SH-SY5Y (cell line): ENCODE results near the gene SORCS1.

Source experiments
- GATA2 ChIP-seq: IDR thresholded peaks from 2 replicates; pipeline ENCODE4 v1.6.1; 2011; ENCODE audit warnings: mild to moderate bottlenecking, low read depth, low read length
- GATA3 ChIP-seq: IDR thresholded peaks from 2 replicates; pipeline ENCODE4 v1.6.1; 2011; ENCODE audit warnings: low read depth, mild to moderate bottlenecking, low read length, moderate library complexity

SORCS1 gene

GRCh38 chr10:106557951-106558733 lies 606.4 kb downstream of the SORCS1 start:
- no peak for TF ChIP-seq GATA3
- no peak for TF ChIP-seq GATA2

GRCh38 chr10:106557053-106557452 lies 607.5 kb downstream of the SORCS1 start:
- TF ChIP-seq GATA3 = no peak

DNA sequence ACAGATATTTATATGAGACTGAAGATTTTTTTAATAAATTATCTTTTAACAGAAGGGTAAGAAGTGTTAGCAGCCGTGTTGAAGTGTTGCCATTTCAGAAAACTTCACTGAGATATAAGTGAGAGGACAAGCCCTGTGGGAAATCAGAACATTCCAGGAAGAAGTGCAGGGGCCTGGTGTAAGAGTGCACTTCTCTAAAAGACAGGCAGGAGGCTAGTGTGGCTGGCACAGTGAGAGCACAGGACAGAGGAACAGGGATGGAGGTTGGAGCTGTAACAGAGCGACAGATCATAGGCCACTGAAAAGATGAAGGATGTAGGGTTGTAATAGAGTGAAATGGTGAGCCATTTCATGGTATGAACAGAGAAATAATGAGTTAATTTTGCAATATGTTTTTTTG lies 608.9 kb downstream of the SORCS1 start:
- no peak for TF ChIP-seq GATA3
- no peak for TF ChIP-seq GATA2

DNA sequence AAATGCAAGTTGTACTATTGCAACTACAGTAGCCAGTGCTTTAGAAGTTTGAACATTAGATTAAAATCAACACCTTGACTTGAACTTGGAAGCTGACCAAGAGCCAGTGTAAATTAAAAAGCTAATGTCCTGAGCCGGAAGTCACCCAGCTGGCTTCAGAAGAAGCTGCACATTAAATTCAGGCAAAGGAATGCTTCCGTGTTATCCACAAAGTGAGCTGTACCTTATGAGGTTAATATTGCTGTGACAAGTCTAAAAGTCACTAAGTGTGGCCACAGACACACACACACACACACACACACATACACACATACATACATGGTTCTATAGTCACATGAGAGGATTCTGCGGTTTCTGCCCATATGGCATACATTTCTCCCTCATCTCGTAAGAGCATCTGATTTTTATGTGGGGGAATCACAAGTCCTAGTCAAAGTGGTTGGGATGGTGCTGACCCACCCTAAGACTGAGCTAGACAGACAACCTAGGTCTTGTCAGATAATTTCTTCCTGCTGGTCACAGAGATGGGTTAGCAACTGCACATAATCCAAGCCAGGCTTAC lies 612.9 kb downstream of the SORCS1 start:
- no peak for TF ChIP-seq GATA2
- TF ChIP-seq GATA3 = no peak

GRCh38 chr10:106548832-106549231 lies 615.7 kb downstream of the SORCS1 start:
- TF ChIP-seq GATA2 (no peak), GATA3 (no peak)

DNA sequence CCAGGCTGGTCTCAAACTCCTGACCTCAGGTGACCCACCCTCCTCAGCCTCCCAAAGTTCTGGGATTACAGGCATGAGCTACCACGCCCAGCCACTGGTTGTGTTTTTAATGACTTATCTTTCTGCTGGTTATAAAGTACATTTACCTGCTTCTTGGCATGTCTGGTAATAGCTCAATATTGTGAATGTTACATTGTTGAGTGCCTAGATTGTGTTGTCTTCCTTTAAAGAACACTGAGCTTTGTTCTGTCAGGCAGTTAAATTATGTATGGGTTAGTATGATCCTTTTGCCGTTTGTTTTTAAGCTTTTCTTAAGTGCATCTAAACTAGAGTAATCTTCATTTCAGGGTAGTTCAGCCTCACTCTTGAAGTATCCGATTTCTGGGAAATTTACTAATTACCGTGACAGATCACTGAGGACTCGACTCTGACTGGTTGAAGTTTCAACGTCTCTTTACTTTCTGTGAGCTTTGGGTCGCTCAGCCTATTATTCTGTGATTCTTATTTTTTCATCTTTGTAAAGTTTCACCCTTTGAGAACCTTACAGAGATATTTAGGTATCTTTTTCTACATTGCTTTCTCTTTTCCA lies 617.4 kb downstream of the SORCS1 start:
- TF ChIP-seq GATA2 (no peak), GATA3 (no peak)

DNA sequence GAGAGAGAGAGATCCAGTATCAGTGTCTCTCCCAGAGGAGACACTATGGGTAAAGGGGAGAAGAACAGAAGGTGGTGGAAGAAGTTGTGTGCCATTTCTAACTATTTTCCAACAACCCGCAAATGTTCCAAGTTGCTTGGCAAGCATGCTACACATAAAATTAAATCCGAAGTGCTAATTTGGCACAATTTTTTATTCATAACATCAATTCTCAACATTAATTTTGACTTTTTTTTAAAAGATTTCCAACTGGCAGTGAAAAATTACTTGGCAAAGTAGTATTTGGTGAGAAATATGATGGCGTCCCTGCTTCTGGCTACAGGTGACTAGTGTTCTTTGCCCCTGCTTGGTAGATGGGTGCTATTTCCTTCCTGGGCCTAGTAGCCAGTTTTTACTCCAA lies 622.0 kb downstream of the SORCS1 start:
- TF ChIP-seq GATA3 (no peak), GATA2 (no peak)

DNA sequence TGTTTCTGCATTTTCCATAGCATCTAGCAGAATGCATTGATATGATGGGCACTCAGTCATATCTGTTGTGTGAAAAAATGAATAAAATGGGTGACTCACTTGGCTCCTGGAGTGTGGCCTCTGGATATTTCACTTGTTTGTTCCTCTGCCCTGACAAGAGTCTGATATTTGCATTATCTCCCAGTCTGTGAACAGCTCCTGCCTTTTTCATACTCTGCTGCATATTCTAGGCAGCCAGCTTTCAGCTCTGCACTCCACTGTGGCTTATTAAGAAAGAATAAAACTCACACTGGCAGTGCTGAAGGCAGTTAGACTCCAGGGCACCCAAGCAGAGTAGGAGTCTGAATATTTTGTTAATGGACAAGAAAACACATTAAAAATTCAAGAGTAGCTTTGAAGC lies 623.9 kb downstream of the SORCS1 start:
- TF ChIP-seq GATA2 (no peak), GATA3 (no peak)

DNA sequence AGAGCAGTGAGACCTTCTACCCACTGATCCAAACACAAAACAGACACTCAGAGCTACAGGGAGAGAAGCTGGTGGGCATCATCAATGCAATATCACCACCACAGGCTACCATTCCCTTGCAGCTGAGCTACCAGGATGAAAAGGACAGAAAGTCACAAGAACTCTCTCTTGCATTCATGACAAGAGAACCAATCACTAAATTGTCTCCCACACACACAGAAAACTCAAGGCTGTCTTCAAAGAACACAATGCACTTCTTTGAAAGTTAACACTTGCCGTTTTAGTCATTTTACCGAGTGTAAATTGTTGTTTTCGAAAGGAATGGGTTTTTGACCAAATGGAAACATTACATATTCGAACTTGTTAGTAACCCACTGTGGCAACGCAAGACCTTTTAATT lies 626.6 kb downstream of the SORCS1 start:
- no peak for TF ChIP-seq GATA3
- TF ChIP-seq GATA2 = no peak

DNA sequence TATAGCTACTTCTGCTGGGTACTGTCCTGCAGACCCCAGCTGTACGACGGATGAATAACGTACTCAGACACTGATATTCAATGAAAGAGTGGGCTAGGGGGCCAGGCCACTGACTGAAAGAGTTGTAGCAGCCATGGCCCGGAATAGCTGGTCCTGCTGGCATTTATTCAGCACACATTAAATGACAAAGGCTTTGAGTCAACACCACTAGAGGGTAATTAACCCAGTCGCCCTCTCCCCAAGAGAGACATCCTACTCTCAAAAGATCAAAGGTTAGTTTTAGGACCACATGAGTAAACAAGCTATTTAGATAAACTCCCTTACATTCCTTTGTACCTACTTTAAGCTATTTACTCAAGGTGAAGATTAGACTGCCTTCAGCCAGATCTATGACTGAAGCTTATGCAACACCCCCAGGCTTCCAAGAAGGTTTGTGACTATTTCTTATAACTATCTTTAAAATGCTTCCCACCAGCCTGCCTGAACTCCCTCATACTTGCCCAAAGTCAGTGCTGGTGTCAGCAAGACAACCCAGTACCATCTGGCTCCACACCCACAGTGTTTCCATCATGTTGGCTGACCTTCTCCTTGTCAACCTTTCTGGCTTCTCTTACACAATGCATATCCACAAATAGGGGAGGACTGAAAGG lies 629.1 kb downstream of the SORCS1 start:
- TF ChIP-seq GATA3 (no peak), GATA2 (no peak)

DNA sequence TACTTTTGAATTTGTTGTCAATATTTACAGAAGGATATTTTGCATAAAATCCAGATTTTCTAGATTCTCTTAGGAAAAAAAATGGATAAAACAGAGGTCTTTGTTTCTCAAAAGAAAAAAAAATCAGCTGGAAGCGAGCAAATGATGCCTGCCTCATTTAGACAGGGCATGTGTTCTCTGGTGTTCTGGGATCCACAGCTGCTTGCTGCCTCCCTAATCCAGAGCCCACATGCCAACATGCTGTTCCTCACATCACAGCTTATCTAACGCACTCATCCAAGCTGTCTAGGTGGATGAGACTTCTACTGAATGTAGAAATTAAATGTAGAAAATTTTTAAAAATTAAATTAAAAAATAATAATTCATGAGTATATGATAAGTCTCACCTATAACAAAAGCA lies 630.1 kb downstream of the SORCS1 start:
- no peak for TF ChIP-seq GATA2
- TF ChIP-seq GATA3 = no peak

GRCh38 chr10:106528702-106529101 lies 635.8 kb downstream of the SORCS1 start:
- TF ChIP-seq GATA2 (no peak), GATA3 (no peak)

DNA sequence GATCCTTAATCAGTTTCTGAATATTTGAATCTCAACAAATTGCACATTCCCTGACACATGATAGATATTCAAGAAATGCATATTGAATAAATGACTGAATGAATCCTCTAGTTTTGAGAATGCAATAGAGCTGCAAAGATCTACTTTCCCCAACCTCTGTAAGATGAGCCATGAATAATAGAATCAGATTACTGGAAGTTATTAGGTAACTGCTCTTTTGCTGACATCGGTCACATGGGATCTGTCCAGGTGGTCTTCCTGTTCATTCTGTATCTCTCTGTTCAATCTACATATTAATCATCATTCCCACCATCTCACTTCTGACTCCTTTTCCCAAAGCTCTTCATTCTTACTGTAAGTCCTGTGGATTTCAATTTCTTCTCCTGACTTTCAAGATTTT lies 638.7 kb downstream of the SORCS1 start:
- no peak for TF ChIP-seq GATA3
- no peak for TF ChIP-seq GATA2
